ENCODE results near the gene ZNF407. TPM values are rescaled to one million over a fixed set of nuclear protein-coding genes. Genes with fewer than 3 reads are reported as not detected.

ZNF407 gene
- total and polyA plus RNA-seq, 2 experiments from 2014 or later, result 2.1 to 10.4 TPM

- H3K4me1 ChIP-seq (ENCODE audit: insufficient read depth), result no peaks in the 10 kb centered on the region
- no peaks in the 10 kb centered on the region for H3K79me2 ChIP-seq (replicated peaks; ENCODE audit: insufficient read depth)
- H3K9me2 ChIP-seq (ENCODE audit: insufficient read depth), result no peaks in the 10 kb centered on the region
- H3K27ac Mint-ChIP-seq, result no peak overlapping the region
- H4K20me1 ChIP-seq (replicated peaks; ENCODE audit: insufficient read depth), result no peaks in the 10 kb centered on the region
- no peak overlapping the region for H3K4me2 ChIP-seq
- no peak for DNase-seq (ENCODE audit: low spot score)
- H3K27ac ChIP-seq (ENCODE audit: low read depth), result no peak overlapping the region
- H3K9me3 Mint-ChIP-seq, result no peaks in the 10 kb centered on the region
- no peaks in the 10 kb centered on the region for H3K27me3 Mint-ChIP-seq (ENCODE audit: insufficient read depth, low read depth, poor library complexity)
- no peak overlapping the region for H3K4me3 ChIP-seq
- no peaks in the 10 kb centered on the region for H3K4me1 Mint-ChIP-seq
- TF ChIP-seq CTCF (conservative IDR thresholded peaks at IDR 0.05; ENCODE audit: low read depth in 2 of 2), result no peak
- no peak for TF ChIP-seq ZNF331 (CRISPR knock-in tag; IDR thresholded peaks at IDR 0.05; ENCODE audit: low read depth)
- no peak for TF ChIP-seq ZNF114 (CRISPR knock-in tag; IDR thresholded peaks at IDR 0.05)
- TF ChIP-seq EZH2phosphoT487 (IDR thresholded peaks at IDR 0.05; ENCODE audit: unreplicated experiment), result no peak
- TF ChIP-seq EZH2 (IDR thresholded peaks at IDR 0.05; ENCODE audit: low read depth, unreplicated experiment), result no peak
- TF ChIP-seq STAT1 (IDR thresholded peaks at IDR 0.05; ENCODE audit: unreplicated experiment), result no peak
- no peak for TF ChIP-seq POLR2AphosphoS5 (IDR thresholded peaks at IDR 0.05; ENCODE audit: low read depth)
- TF ChIP-seq ZNF462 (CRISPR knock-in tag; IDR thresholded peaks at IDR 0.05), result no peak
- TF ChIP-seq, protein P1, sequence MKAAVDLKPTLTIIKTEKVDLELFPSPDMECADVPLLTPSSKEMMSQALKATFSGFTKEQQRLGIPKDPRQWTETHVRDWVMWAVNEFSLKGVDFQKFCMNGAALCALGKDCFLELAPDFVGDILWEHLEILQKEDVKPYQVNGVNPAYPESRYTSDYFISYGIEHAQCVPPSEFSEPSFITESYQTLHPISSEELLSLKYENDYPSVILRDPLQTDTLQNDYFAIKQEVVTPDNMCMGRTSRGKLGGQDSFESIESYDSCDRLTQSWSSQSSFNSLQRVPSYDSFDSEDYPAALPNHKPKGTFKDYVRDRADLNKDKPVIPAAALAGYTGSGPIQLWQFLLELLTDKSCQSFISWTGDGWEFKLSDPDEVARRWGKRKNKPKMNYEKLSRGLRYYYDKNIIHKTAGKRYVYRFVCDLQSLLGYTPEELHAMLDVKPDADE (IDR thresholded peaks at IDR 0.05), result no peak
- no peaks in the 10 kb centered on the region for H3K36me3 ChIP-seq (ENCODE audit: insufficient read depth)
- no peak overlapping the region for H3K4me3 Mint-ChIP-seq
- H3F3A ChIP-seq (replicated peaks; ENCODE audit: low read depth), result no peaks in the 10 kb centered on the region
- ATAC-seq, result no peak
- no peaks in the 10 kb centered on the region for H3K36me3 Mint-ChIP-seq (ENCODE audit: low read depth)
- H2AFZ ChIP-seq, result no peak overlapping the region
- H3K27me3 ChIP-seq (ENCODE audit: insufficient read depth), result no peaks in the 10 kb centered on the region
Observed at GRCh38 chr18:74862094-74862493, 264.4 kb downstream of the ZNF407 start.
